ENCODE results near the gene ESYT1. TPM values are rescaled to one million over a fixed set of nuclear protein-coding genes. Genes with fewer than 3 reads are reported as not detected.
A peak's percentile ranks its signal among the peaks of the same experiment; 100 is the strongest.

Gene ESYT1
- total and polyA plus RNA-seq, 9 of the 15 experiments (the other 6 are each of a cell fraction or from before 2014, with no cell fraction given): 132 to 420 (median 164) TPM

DNA sequence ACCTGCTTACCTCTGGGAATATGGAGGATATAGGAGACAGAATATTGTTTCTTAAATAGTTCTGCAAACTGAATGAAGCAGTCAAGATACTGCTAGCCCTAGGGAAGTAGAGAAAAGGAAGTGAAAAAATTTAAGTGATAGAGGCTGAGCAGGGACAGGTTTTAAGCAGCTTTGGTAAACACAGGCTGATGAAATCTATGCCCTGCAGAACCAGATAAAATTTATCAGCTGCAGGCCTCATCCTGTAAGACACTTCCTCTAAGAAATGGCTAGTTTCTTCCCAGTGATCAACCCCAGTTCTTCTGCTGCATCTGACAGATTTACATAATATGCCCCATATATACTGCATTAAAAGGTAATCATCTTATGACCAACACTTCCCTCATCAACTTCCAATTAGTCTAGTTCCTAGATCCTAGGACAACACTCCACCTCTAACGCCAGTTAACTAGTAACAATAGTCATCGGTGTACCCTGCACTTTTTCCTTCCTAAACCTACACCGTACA lies 1.3 kb upstream of the ESYT1 start (continued):
- TF ChIP-seq STAT5A (IDR thresholded peaks at IDR 0.05; ENCODE audit: borderline replicate concordance, low read length) (peak; percentile 79), FOXA1 (IDR thresholded peaks at IDR 0.05; ENCODE audit: borderline replicate concordance) (peak; percentile 88), TBL1XR1 (IDR thresholded peaks at IDR 0.05; ENCODE audit: low read length in 2 of 2) (peak in 1 of 2 experiments; percentile 94; a peak in 2 of 4 replicates), KLF16 (IDR thresholded peaks at IDR 0.05) (peak; percentile 90), HIVEP1 (CRISPR knock-in tag; IDR thresholded peaks at IDR 0.05) (no peak), ILK (tag; IDR thresholded peaks at IDR 0.05; ENCODE audit: borderline replicate concordance, low read depth) (no peak), ESRRA (IDR thresholded peaks at IDR 0.05; ENCODE audit: borderline replicate concordance, low read depth) (0 out of 2 replicates have a peak, but pooled peaks have one; percentile 9), U2AF2 (optimal IDR thresholded peaks at IDR 0.05; ENCODE audit: low read depth, low read length) (no peak), PCBP2 (IDR thresholded peaks at IDR 0.05; ENCODE audit: low read depth, low read length, poor library complexity, severe bottlenecking) (no peak), ZSCAN29 (IDR thresholded peaks at IDR 0.05) (no peak), HNRNPUL1 (IDR thresholded peaks at IDR 0.05; ENCODE audit: low read length) (no peak), TGIF2 (CRISPR knock-in tag; IDR thresholded peaks at IDR 0.05) (no peak), SRSF9 (IDR thresholded peaks at IDR 0.05; ENCODE audit: borderline replicate concordance, low read depth, low read length) (no peak), PHTF2 (CRISPR knock-in tag; IDR thresholded peaks at IDR 0.05) (no peak), CHD4 (IDR thresholded peaks at IDR 0.05; ENCODE audit: insufficient read depth, insufficient replicate concordance, low read depth, low read length, poor library complexity, severe bottlenecking) (no peak), EWSR1 (IDR thresholded peaks at IDR 0.05; ENCODE audit: borderline replicate concordance, low read depth, partially characterized antibody) (no peak), GATA2 (CRISPR knock-in tag; IDR thresholded peaks at IDR 0.05) (peak; percentile 88), MTA3 (IDR thresholded peaks at IDR 0.05; ENCODE audit: borderline replicate concordance) (no peak), ZNF184 (CRISPR knock-in tag; IDR thresholded peaks at IDR 0.05) (no peak)
- TF ChIP-seq, protein P1, sequence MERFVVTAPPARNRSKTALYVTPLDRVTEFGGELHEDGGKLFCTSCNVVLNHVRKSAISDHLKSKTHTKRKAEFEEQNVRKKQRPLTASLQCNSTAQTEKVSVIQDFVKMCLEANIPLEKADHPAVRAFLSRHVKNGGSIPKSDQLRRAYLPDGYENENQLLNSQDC (CRISPR knock-in tag; IDR thresholded peaks at IDR 0.05): no peak
- TF ChIP-seq, protein P2, sequence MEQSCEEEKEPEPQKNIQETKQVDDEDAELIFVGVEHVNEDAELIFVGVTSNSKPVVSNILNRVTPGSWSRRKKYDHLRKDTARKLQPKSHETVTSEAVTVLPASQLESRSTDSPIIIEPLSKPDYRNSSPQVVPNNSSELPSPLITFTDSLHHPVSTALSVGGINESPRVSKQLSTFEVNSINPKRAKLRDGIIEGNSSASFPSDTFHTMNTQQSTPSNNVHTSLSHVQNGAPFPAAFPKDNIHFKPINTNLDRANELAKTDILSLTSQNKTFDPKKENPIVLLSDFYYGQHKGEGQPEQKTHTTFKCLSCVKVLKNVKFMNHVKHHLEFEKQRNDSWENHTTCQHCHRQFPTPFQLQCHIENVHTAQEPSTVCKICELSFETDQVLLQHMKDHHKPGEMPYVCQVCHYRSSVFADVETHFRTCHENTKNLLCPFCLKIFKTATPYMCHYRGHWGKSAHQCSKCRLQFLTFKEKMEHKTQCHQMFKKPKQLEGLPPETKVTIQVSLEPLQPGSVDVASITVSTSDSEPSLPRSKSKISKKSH (CRISPR knock-in tag; IDR thresholded peaks at IDR 0.05): no peak
- TF ChIP-seq, protein P3, sequence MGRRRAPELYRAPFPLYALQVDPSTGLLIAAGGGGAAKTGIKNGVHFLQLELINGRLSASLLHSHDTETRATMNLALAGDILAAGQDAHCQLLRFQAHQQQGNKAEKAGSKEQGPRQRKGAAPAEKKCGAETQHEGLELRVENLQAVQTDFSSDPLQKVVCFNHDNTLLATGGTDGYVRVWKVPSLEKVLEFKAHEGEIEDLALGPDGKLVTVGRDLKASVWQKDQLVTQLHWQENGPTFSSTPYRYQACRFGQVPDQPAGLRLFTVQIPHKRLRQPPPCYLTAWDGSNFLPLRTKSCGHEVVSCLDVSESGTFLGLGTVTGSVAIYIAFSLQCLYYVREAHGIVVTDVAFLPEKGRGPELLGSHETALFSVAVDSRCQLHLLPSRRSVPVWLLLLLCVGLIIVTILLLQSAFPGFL (CRISPR knock-in tag; IDR thresholded peaks at IDR 0.05): no peak
- TF ChIP-seq, protein P4, sequence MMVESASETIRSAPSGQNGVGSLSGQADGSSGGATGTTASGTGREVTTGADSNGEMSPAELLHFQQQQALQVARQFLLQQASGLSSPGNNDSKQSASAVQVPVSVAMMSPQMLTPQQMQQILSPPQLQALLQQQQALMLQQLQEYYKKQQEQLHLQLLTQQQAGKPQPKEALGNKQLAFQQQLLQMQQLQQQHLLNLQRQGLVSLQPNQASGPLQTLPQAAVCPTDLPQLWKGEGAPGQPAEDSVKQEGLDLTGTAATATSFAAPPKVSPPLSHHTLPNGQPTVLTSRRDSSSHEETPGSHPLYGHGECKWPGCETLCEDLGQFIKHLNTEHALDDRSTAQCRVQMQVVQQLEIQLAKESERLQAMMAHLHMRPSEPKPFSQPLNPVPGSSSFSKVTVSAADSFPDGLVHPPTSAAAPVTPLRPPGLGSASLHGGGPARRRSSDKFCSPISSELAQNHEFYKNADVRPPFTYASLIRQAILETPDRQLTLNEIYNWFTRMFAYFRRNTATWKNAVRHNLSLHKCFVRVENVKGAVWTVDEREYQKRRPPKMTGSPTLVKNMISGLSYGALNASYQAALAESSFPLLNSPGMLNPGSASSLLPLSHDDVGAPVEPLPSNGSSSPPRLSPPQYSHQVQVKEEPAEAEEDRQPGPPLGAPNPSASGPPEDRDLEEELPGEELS (CRISPR knock-in tag; IDR thresholded peaks at IDR 0.05; ENCODE audit: borderline replicate concordance): no peak
- TF ChIP-seq, protein P5, sequence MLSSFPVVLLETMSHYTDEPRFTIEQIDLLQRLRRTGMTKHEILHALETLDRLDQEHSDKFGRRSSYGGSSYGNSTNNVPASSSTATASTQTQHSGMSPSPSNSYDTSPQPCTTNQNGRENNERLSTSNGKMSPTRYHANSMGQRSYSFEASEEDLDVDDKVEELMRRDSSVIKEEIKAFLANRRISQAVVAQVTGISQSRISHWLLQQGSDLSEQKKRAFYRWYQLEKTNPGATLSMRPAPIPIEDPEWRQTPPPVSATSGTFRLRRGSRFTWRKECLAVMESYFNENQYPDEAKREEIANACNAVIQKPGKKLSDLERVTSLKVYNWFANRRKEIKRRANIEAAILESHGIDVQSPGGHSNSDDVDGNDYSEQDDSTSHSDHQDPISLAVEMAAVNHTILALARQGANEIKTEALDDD (IDR thresholded peaks at IDR 0.05): peak; percentile 99

Data from K562 (cell line).